Epidermal melanocyte (primary cell): ENCODE measurements around the gene CORO6.

ENCODE experiments used
- DNase-seq: peaks from one replicate; pipeline ENCODE4 v3.0.0; 2011; ENCODE audit warnings: low spot score; ENCODE audit not compliant: insufficient read length

CORO6 gene

DNA sequence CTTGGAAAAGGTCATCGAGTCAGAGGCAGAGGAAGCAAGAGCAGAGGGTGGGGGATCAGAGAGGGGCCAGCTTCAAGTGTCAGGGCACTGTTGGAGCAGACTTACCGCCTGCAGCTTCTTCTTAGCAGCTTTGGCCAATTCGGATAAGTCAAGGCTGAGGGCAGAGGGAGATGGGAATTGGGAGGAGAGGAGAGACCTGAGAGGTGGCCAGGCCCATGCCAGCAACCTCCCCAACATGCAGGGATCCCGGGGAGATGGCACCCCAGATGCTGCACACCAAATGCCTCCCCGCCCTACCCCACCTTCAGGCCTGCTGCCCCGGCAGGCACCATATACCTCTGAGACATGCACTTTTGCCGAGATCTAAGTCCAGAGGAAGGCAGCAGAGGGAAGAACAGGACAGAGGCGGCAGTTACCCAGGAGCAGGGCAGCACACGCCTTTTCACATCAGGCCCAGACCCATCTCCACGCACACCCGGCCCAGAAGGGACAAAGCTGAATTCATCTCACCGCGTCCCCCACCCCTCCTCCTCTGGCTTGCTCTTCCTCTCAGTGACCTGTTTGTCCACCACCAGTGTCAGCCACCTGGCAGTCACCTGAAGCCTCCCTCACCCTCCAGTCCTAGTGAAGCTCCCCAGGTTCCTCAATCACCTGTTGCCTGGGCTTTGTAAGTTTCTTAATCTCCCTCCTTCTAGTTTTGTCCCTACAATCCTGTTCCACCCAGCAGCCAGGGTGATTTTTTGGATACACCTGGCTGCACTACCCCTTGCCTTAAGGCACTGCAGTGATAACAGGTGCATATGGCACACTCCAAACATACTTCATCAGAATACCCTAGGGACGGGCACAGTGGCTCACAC lies 43.9 kb downstream of the CORO6 start:
- no peak for DNase-seq

DNA sequence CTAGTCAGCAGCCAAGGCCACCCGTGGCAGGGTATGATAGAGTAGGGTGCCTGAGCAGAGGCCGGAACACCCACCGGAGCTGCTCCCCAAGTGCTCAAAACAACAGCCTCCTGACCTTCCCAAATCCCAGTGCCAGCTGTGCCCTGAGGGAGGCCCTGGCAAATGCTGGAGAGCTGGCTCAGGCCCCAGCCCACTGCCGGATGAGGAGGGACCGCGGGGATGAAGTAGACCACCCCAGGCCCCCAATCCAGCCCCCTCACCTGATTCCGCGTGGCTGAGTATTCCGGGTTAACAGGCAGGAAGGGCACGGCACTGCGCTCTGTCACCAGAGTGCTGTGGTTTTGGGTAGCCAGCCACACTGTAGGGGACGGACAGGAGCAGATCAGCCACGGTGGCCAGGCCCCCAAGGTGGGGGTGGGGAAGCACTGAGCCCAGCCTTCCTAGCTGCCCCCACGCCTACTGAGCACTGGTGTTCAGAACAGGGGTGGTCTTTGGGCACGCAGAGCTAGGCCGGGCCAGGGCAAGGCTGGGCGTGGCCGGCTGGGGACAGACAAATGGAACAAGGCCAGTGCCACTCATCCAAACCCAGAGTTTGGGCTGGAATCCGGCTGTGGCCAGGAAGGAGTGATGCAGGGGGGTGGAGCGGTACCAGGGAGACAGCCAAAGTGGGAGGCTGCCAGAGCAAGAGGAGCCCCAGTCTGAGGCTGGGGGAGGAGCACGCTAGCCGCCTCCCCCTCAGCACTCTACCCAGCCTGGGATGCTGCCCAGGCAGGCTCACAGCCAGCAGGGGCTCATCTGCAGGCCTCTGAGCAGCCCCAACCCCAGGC lies 45.1 kb downstream of the CORO6 start:
- no peak for DNase-seq

DNA sequence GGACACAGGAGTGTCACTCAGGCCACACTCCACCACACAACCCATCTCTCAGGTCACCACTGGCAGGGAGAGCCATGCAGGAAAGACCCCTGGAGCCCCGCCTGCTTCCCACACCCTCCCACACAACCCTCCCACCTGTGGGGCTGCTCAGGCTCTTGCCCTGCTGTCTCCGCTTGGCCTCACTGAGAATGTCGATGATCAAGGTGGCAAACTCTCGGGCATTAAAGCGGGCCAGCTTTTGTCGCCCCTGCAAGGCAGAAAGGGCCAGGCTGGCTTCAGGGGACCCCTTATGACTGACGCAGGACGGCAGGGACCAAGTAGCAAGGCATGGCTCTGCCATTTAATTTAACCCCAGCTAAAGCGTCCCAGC lies 45.7 kb downstream of the CORO6 start:
- DNase-seq = no peak

DNA sequence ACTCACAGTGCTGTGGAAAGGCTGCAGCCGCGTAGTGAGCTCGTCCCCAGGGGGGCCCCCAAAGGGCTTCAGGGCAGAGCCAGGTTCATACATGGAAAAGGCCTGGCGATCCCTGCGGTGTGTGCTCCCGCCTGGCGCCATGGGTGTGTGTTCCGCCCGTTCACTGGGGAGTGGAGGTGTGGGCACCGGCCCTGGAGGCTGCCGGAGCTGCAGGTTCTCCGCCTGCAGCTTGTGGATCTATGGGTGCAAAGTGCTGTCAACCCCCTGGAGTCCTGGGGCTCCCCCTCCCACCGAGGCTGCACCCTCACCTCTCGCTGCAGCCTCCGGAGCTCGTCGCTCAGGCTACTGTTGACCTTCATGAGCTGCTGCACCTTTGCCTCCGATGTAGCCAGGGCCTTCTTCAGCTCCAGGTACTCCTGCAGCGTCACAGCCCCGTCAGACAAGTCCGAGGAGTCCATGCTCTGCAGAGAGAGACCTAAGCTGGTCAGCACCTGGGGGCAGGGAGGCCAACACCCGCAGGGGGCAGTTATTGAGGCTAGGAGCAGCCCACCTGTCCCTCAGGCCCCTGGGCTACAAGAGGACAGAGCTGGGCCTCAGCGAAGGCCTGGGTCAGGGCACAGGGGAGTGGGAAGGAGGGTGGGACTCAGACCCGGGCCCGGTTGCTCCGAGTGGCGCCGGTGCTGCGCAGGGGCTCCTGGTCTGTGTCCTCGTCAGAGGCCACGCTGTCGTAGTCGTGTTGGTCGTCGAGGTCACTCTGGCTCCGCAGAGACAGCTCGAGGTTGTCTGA lies 46.3 kb downstream of the CORO6 start:
- no peak for DNase-seq

DNA sequence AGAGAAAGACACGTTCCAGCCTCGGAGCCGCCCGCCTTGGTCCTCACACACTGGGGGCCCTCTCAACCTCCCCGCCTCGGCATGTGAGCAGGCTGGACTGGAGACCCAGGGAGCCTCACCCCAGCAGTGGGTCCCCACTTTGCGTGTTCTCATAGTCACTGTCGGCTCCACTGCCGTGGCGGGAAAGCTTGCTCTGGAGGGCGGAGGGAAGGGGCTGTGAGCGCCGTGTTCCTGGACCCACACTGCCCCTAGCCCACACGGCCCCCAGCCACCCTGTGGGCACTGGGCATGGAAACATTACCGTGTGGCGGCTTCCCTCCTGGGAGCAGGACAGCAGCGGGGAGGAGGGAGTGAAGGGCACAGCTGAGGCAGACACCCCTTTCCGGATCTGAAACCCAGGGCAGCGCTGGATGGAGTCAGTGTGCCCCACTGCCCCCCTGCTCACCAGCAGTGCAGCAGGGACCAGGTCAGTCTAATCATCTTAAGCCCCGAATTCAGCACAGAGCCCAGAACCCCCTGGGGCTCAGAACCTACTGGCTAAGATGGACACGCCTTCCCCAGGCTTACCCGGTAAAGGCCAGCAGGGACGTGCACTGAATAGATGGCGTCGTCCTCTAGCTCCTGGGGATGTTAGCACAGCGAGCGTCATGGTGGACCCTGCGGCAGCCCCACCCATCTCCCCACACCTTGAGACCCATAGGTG lies 47.0 kb downstream of the CORO6 start:
- no peak for DNase-seq

DNA sequence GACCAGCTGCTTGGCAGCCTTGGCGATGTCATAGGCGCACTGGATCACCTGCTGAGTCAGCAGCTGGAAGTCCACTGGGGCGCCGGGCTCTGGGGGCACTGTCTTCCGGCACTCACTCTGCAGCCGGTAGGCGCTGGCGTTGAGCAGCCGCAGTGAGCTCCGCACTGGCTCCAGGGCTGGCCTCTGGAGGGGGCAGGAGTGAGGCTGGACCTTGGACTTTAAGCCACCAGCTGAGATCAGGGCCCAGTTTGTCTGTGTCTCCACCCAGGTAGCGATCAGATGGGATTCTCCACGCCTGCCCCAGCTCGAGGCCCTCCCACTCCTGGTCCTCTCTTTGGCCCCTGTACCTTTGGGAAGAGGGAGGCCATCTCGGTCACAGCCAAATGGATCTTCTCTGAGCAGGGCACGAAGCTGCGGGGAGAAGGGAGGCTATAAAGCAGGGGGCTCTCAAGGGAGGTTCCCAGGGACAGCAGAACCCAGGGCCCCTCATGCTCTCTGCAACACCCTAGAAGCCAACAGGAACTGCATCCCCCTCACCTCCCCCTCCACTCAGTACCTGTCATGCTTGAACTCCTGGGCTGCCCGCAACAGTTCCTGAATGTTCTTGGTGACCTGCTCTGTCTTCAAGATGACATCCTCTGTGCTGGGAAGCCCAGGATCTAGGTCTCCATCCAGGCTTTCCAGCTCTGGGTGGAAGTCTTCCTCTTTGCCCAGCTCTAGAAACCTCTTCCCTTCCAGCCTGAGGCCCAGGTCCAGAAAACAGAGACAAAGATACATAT lies 47.8 kb downstream of the CORO6 start:
- no peak for DNase-seq

DNA sequence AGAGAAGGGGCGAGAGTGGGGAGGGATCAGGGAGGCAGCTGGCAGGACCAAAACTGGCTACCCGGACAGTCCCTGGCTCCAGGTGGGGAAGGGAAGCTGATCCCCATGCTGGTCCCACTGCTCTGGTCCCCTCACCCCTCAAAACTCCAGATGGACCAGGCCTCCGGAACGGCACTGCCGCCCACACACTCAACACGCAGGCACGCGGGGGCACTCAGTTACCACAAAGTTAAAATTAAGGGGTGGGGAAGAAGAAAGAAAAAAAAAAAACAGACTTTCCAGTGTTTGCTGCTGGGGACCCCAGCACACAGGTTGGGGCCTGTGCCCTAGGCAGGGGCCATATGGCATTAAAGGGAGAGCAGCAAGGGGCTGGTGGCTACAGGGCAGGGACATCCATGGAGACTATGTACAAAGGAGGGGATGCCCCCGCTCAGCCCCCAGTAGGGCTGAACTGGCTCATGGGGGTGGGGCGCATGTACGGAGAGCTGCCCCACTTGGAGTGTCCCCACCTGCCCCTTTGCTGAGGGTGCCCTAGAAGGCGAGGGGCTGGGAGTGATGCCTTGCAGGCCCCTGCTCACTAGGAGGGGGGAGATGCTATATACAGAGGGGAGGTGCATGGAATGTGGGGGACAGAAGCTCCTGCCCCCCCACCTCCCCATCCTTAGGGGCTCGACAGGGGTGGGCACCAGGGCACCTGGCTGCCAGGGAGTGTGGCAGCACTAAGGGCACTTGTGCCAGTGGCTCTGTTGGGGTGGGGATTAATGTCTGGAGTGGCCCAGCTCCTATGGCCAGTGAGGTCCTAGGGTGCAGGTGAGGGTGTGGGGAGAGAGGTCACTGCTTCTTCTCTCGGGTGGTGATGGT lies 48.6 kb downstream of the CORO6 start:
- DNase-seq = no peak

DNA sequence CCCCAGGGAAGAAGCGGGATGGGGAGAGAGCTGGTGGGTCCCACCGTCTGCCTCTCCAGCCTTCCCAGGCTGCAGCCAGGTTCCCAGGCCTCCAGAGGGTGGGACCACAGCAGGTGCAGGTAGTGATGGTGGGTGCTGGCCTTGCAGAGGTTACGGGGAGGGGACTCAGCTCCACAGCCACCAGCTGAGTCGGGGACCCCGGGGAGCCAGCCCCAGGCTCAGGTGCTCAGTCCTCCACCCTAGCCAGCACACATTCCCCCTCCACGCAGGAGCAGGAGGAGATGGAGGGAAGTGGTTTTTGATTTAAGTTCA lies 49.2 kb downstream of the CORO6 start:
- no peak for DNase-seq

DNA sequence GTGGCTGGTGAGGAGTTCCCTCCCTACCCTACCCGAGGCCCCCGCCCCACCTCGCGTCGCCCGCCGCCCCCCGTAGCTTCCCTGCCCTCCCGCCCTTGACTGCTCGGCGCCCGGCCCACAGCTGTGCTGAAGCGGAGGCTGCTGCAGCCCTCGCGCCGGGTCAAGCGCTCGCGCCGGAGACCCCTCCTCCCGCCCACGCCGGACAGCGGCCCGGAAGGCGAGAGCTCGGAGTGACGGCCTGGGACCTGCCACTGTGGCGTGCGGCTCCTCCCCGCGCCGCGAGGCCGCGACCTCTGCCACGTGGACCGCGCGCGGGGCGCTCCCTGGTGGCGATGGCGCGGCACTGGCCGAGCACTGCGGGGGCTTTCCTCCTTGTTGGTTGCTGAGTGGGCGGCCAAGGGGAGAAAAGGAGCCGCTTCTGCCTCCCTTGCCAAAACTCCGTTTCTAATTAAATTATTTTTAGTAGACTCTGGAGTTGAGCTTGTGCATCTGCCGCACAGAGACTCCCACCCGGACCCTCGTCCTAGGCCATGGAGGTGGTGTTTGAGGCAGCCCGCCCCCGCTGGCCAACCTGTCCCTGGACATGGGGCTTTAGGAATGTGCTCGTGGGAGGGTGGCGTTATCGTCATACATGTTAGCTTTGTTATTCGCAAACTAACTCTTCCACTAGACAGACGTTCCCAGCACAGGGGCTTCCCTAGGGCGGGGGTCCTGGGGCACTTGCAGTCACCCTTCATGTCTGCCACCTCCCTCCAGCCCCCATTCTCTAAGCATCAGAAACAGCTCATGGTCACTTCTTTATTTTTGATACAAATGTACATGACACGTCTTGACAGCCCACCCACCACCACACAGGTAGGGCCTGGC lies 49.8 kb downstream of the CORO6 start:
- DNase-seq = no peak

DNA sequence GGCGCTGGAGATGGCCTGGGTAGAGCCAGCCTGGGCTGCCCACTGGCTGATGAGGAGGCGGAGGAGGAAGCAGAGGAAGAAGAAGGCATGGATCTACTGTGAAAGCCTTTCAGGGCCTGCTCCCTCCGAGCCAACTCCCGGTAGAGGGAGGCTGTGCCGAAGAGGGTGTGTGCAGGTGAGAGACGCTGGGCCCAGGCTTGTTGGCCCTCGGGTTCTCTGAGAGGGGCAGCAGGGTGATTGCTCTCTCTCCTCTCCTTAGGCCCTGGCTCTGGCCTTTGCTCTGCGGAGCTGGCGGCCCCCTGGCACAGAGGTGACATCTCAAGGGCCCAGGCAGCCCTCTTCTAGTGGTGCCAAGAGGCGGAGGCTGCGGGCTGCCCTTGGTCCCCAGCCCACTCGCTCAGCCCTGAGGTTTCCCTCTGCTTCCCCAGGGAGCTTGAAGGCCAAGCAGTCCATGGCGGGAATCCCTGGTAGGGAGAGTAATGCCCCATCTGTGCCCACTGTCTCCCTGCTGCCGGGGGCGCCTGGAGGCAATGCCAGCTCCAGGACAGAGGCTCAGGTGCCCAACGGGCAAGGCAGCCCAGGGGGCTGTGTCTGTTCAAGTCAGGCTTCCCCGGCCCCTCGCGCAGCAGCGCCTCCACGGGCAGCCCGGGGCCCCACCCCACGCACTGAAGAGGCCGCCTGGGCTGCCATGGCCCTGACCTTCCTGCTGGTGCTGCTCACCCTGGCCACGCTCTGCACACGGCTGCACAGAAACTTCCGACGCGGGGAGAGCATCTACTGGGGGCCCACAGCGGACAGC lies 50.6 kb downstream of the CORO6 start:
- DNase-seq = no peak

DNA sequence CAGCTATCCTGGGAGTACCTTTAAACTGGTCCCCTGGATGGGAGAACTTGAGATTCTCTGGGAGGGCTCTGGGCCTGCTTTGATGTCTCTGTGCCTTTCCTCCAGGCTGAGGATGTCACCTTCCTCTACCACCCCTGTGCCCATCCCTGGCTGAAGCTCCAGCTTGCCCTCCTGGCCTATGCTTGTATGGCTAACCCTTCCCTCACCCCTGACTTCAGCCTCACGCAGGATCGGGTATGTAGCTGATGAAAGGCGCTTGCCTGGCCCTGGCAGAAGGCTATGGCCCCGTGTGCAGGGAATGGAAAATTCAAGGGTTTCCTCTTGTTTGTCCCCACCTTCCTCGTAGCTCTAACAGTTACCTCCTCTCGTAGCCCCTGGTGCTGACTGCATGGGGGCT lies 51.2 kb downstream of the CORO6 start:
- no peak for DNase-seq

DNA sequence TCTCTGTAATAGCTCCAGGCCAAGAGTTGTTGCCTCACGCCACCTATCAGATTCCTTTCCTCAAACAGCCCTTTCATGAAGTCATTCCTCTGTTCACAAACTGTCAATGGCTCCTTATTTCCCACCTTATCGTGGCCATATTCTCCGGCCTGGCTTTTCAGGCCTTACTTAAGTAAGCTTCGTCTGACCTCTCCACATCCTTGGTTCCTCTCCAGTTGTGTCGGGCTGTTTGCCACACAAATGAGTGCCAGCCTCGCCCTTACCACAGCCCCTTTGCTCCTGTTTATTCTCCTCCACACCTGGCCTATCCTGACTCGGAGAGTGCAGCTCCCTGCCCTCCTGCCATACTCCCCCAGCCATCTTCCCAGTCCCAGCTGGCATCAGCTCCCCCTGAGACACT lies 52.2 kb downstream of the CORO6 start:
- DNase-seq = no peak

DNA sequence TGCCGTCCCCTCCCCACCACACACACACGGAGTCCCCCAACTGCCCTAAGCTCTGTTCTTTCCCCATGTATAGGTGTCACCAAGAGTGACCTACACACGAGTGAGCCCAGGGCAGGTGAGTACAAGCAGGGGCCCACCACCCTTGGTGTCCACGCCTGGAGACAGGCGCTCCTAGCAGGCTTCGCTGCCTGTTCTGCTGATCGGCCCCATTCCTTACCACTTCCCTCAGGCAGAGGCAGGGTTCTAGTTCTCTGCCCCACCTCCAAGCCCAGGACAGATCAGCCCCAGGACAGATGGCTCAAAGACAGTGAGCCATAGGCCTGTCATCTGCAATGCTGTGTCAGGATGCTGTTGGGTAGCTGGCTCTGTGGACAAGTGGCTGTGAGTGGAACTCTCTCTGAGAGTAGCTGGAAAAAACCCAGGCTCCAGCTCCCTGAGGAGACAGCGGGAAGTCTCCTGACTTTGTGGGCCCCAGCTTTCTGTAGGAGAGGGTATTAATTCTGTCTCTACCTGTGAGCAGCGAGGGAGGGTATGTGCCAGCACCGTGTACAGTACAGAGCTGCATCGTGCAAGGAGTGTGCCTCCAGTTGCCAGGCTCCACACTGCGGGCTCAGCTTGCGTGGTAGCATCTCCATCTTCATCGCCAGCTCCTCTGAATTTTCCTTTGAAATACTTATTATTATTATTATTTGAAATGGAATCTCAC lies 53.3 kb downstream of the CORO6 start:
- no peak for DNase-seq

DNA sequence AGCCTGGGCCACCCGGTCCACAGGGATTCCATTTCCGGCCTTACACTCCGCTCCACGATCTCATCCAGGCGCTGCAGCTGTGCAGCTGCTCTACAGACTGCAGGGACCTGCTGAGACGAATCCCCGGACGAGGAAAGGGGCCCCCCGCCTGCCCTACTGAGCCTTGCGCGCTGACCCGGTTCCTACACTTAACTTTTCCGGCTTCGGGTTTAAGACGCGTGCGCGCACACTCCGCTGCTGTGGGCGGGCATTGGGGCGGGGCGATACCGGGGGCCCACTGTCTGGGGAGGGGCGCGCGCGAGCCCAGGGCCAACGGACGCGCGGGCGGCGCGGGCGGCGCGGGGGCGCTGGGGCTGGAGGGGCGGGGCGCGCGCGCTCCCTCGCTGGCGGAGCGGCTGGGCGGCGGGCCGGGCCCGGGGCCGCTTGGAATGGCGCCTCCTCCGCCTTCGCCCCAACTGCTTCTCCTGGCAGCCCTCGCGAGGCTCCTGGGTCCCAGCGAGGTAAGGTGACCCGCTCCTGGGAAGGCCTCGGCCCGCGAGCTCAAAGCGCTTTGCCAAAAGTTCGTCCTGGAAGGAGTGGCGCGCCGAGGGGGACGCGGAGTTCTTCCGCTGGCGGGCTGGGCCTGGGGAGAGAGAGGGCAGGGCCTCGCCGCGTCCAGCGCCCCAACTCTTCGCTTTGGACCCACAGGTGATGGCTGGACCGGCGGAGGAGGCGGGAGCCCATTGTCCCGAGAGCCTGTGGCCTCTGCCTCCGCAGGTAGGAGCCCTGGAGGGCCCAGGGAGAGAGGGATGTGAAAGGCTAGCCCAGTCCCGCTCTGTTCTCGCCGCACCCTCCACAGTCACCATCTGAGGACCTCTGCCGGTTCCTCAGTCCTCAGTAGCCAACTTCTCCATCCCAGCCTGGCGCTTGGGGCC lies 54.1 kb downstream of the CORO6 start, which contains the start of gene TP53I13:
Gene TP53I13 (plus strand): TSS at position 371 of the 914 bp plus-strand sequence. CDS start 58 bp downstream, at position 429.
- peak; percentile 87 for DNase-seq

DNA sequence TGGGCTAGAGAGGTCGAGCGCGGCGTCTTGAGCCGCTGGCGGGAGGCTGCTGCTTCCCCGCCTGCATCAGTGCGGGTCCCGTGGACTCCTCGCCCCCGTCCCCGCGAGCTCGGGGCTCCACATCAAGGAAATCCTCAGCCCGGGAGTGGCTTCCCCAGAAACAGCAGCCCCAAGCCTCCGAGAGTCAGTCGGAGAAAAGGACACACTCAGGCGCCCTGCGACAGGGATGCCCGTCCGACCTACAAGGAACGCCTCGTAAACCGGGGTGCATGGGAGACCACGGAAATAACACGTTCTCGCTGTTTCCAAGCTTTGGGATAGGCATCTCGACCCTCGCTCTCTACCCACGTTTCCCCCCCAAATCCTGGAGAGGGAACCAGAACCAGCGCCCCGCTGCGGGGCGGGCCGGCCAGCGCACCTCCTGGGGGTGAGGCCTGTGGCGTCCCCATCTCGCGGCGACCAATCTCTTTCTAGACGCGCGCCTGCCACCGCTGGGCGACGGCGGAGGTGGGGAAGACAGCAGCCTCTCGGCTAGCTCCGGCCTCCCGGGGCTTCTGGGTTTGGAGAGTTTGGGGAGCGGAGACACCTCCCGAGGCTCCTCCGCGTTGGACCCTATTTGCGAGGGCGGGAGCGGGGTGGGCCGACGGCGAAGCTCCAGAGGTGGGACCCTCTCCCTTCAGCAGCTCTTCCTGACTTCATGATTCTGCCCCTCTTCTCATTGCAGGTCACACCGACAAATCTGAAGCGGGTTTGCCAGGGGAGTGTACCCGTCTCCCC lies 55.0 kb downstream of the CORO6 start:
- DNase-seq = peak; percentile 68

DNA sequence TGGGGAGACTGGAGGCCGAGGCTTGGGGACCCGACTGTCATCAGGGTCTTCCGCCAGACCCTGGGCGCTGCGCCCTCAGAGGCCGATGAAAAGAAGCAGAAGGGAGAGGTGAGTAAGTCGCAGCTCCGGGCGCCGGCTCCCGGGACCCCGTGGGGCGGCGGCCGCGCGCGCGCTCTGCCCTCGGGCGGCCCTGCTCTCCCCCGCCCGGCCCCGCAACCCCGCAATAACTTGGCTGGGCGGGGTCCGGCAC lies 55.5 kb downstream of the CORO6 start:
- DNase-seq = no peak
